SK-MEL-5 (cell line): Measurements from ENCODE around the gene SAMD11. TPM values are rescaled to one million over a fixed set of nuclear protein-coding genes. Genes with fewer than 3 reads are reported as not detected.

Experiments used
- DNase-seq: peaks from one replicate; pipeline ENCODE4 v3.0.0-alpha.2; 2016; ENCODE audit warnings: low read depth, low spot score
- in situ Hi-C: cut with HindIII; loops from 2 replicates; pipeline ENCODE4 v1.10.0; 2016; ENCODE audit warnings: low sequenced_read_pairs, high pct_unique_total_duplicates, low pct_unique_long_range_greater_than_20kb
- total RNA-seq: library from RNA; depleted of rRNA; stranded (reverse); fragments of >200 nt; shearing (Covaris generic); gene quantifications from 2 replicates; pipeline ENCODE4 v1.2.3, GENCODE V29; 2014

Gene SAMD11
- total RNA-seq, 1 experiment from 2014 or later, result not detected

DNA sequence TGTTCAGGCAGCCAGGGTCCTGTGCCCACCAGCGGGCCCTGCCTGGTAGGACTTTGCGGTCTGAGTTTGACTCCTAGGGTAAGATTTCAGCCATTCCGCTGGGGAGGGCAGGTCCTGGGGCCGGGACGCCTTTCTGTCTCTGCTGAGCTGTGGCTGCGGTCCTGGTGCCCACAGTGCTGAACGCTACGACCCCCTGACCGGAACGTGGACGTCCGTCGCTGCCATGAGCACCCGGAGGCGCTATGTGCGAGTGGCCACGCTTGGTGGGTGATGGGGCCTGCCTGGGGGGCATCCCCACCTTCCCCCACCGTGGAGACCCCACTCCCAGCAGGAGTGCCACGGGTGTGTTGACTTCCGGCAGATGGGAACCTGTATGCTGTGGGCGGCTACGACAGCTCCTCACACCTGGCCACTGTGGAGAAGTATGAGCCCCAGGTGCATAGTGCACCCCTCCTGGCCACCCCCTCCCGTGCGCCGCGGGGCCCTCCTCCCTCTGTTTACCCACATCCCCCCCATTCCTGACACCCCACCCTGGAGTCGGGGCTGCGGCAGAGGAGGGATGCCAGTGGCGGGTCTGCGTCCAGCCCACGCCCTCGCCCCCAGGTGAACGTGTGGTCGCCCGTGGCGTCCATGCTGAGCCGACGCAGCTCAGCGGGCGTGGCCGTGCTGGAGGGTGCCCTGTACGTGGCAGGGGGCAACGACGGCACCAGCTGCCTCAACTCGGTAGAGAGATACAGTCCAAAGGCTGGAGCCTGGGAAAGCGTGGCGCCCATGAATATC is 40.2 kb downstream of the SAMD11 start:
- no peak for DNase-seq

DNA sequence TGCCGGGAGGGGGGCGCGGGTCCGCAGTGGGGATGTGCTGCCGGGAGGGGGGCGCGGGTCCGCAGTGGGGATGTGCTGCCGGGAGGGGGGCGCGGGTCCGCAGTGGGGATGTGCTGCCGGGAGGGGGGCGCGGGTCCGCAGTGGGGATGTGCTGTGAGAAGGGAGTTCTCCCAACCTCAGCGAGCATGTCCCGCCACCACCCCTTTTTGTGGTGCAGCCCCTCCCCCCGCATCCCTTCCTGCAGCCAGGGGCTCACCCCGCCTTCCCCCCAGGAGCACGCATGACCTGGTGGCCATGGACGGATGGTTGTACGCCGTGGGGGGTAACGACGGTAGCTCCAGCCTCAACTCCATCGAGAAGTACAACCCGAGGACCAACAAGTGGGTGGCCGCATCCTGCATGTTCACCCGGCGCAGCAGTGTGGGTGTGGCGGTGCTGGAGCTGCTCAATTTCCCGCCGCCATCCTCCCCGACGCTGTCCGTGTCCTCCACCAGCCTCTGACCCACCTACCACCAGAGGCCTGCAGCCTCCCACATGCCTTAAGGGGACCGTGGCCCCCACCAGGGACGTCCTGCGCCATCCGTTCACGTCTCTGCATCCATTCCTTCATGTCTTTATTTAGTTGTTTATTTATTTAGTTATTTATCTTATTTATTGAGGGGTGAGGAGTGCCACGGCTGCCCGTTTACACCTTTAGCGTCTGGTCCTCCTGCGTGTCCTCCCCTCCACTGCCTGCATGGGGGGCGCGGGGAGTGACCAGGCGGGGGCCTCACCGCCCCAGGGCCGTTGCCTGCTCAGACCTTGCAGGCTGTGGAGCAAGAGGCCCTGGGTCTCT is 41.2 kb downstream of the SAMD11 start:
- DNase-seq, result no peak
- in situ Hi-C loops, result no loop called here

More for the DNA sequence above, 40.2 kb downstream of the SAMD11 start:
- in situ Hi-C loops, result no loop called here

- DNase-seq, result no peak
- in situ Hi-C loops, result no loop called here
Observed at GRCh38 chr1:965526-966134, 41.9 kb downstream of the SAMD11 start.

- DNase-seq, result peak; percentile 21
- in situ Hi-C loops, result no loop called here
Observed at GRCh38 chr1:966135-966703, 42.5 kb downstream of the SAMD11 start, which contains the start of gene PLEKHN1. Gene PLEKHN1 (plus strand): TSS chr1:966482. CDS start chr1:966532, 50 bp downstream.

- in situ Hi-C loops, result no loop called here
- DNase-seq, result peak; percentile 49
Observed at GRCh38 chr1:966704-967300, 43.1 kb downstream of the SAMD11 start.

DNA sequence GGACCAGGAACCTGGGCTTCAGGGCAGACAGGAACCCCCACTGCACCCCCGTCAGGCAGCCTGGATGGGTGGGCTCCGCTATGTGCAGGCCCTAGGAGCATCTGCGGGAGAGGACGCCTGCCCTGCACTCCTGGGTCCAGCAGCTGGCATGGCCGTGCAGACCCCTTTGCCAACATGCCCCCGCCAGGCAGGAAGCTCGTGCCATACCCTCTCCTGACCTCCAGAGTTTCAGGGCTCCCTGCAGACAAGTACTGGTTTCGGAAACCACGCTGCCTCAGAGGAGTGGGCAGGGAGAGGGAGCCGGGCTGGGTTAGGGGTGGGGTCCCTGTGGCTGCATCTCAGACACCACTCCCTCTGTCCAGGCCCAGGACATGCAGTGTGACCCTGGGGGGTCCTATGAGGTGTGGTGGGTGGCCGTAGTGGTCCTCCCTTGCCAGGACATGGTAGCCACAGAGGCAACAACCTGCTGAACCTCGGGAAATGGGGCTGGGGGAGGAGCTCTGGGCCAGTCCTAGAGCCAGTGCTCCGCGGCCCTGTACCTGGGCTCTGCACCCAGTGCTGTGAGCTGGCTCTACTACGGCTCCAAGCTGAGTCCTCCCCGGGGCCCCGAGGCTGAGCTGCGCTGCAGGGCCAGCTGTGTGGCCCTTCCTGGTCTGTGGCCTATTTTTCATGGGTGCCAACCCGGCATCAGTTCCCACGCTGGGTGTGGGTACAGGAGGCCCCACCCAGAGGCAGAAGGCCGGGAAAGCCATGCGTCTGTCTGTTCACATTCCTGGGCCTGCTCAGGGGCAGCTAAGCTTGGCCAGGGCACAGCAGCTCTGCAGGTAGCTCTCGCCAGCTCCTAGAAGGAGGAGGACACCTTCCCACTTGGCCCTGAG is 44.0 kb downstream of the SAMD11 start:
- in situ Hi-C loops, result no loop called here

DNA sequence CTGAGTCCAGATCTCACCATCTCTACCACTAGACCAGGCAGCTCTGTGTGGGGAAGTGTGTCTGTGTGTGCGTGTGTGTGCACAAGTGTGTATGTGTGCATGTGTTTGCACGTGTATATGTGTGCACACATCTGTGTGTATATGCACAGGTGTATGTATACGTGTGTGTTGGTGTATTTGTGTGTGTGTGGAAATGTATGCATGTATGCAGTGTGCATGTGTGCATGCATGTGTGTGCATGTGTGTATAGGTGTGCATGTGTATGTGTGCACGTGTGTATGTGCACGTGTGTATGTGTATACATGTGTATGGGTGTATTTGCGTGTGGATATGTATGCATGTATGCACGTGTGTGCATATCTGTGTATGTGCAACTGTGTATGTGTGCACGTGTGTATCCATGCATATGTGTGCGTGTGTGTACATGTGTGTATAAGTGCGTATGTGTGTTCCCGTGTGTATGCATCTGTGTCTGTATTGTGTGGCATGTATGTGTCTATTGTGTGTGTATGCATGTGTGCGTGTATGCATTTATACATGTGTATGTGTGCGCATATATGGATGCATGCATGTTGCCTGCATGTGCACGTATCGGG is 45.6 kb downstream of the SAMD11 start:
- in situ Hi-C loops, result no loop called here
- no peak for DNase-seq

More for the DNA sequence above, 44.0 kb downstream of the SAMD11 start:
- no peak for DNase-seq

DNA sequence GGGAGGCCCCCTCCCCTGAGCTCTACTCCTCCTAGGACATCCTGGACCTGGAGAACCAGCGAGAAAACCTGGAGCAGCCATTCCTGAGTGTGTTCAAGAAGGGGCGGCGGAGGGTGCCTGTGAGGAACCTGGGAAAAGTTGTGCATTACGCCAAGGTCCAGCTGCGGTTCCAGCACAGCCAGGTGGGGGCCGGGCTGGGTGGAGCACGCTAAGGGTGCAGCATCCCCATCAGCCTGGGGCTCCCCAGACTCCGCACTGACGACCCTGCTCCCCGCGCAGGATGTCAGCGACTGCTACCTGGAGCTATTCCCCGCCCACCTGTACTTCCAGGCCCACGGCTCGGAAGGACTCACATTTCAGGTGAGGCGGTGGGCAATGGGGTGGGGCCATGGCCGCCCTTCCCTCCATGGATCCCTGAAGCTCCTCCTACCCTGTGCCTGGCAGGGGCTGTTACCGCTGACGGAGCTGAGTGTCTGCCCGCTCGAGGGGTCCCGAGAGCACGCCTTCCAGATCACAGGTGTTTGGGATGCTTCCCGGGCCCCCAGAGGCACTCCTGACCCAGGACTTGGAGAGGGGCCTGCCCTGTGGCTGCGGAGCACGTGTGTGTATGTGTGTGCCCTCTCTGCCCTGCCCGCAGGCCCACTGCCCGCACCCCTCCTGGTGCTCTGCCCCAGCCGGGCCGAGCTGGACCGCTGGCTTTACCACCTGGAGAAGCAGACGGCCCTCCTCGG is 46.7 kb downstream of the SAMD11 start:
- DNase-seq, result no peak
- in situ Hi-C loops, result no loop called here

DNA sequence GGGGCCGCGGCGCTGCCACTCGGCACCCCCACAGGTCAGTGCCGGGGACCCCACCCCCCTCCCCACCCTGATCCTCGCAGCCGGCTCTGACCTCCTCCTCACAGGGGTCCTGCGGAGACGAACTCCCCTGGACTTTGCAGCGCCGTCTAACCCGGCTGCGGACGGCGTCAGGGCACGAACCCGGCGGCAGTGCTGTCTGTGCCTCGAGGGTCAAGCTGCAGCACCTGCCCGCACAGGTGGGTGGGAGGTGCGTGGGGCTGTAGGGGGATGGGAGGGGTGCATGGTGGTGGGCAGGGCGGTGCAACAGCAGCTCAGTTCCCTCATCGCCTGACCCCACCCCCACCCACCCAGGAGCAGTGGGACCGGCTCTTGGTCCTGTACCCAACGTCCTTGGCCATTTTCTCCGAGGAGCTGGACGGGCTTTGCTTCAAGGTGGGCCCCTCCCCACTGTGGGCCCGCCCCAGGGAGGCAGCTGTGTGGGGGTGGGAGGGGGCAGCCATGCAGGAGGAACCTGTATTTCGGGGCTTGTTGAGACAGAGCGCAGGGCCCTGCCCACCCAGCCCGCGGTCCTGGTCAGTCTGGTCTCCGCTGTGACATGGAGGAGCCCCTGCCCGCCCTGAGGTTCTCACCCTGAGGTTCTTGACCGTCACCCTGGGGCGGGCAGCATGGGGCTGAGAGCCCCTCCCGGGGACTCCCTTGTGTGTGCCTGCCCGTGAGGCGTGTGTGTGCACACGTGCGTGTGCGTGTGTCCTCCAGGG is 47.4 kb downstream of the SAMD11 start:
- no peak for DNase-seq
- in situ Hi-C loops, result no loop called here

GRCh38 chr1:971751-972506 is 48.2 kb downstream of the SAMD11 start:
- DNase-seq, result no peak

GRCh38 chr1:972726-973458 is 49.2 kb downstream of the SAMD11 start:
- in situ Hi-C loops, result no loop called here
- no peak for DNase-seq

More at GRCh38 chr1:971751-972506, 48.2 kb downstream of the SAMD11 start:
- in situ Hi-C loops, result no loop called here

DNA sequence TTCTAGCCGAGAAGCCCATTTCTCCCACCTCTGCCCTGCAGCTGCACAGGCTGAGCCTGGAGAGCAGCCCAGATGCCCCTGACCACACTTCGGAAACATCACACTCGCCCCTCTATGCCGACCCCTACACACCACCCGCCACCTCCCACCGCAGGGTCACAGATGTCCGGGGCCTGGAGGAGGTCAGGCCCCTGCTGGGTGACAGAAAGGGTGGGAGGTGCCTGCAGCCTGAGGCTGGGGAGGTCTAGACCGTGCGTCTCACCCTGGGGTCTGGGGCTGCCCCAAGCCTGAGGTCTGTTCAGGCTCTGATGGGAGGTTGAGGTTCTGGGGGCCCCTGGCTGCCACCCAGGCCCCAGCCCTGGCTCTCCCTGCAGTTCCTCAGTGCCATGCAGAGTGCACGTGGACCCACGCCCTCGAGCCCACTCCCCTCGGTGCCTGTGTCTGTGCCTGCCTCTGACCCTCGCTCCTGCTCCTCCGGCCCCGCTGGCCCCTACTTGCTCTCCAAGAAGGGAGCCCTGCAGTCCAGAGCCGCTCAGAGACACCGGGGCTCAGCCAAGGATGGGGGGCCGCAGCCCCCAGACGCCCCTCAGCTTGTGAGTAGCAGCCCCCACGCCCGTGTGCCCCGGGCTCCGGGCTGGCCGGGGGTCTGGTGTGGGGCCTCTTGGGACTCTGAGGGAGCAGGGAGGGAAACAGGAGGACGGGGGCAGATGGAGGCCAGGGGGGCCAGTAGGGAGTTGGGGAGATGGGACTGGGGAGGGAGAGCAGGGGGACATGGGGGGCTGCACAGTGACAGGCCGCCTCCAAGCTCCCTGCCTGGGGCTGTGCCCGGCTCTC is 50.0 kb downstream of the SAMD11 start:
- no peak for DNase-seq
- in situ Hi-C loops, result no loop called here

GRCh38 chr1:974293-974640 is 50.5 kb downstream of the SAMD11 start:
- no peak for DNase-seq
- in situ Hi-C loops, result no loop called here
